IPS DF 19.7 (cell line): ENCODE results near the gene CALCA.

Source experiments
- DNase-seq: peaks from one replicate; pipeline ENCODE4 v3.0.0-alpha.2; 2013; ENCODE audit warnings: low read depth, low spot score

CALCA gene

GRCh38 chr11:14949437-14950147 lies 22.6 kb downstream of the CALCA start:
- no peak for DNase-seq

GRCh38 chr11:14942745-14943144 lies 29.4 kb downstream of the CALCA start:
- no peak for DNase-seq

- DNase-seq = no peak
Observed at GRCh38 chr11:14938936-14939335, 33.2 kb downstream of the CALCA start.

- no peak for DNase-seq
Observed at GRCh38 chr11:14934641-14935351, 37.4 kb downstream of the CALCA start.

GRCh38 chr11:14932447-14932846 lies 39.7 kb downstream of the CALCA start:
- DNase-seq = no peak

GRCh38 chr11:14930369-14930768 lies 41.8 kb downstream of the CALCA start:
- no peak for DNase-seq

- no peak for DNase-seq
Observed at GRCh38 chr11:14927146-14927545, 45.0 kb downstream of the CALCA start.

GRCh38 chr11:14924318-14924717 lies 47.8 kb downstream of the CALCA start:
- no peak for DNase-seq
